Loucy (cell line): ENCODE measurements around the gene YAE1.
"Not testable (repeated sequence)": the region's sequence is repeated elsewhere in the genome, so short reads cannot be mapped to it uniquely, and the experiment has no call there.

ENCODE experiments used
- H2AFZ ChIP-seq: fragments of 200-600 bp; sonication (generic); 2 replicates; pipeline ENCODE4 v1.6.0; 2016; ENCODE audit warnings: antibody characterized with exemption, mild to moderate bottlenecking, low read length, moderate library complexity
- H3F3A ChIP-seq: fragments of 200-600 bp; 2 replicates; pipeline ENCODE4 v1.6.0; 2016; ENCODE audit warnings: antibody characterized with exemption, low read depth, mild to moderate bottlenecking
- H3K27me3 ChIP-seq: fragments of 200-600 bp; sonication (generic); 2 replicates; pipeline ENCODE4 v1.6.1; 2014; ENCODE audit warnings: low read length, mild to moderate bottlenecking; ENCODE audit not compliant: insufficient read depth, poor library complexity, severe bottlenecking
- H3K36me3 ChIP-seq: fragments of 200-600 bp; sonication (generic); 2 replicates; pipeline ENCODE4 v1.6.1; 2016; ENCODE audit warnings: low read length; ENCODE audit not compliant: insufficient read depth
- H3K4me1 ChIP-seq: fragments of 200-600 bp; sonication (generic); 2 replicates; pipeline ENCODE4 v1.5.1; 2014; ENCODE audit warnings: low read length, mild to moderate bottlenecking; ENCODE audit not compliant: insufficient read depth, poor library complexity, severe bottlenecking
- H3K4me2 ChIP-seq: fragments of 200-600 bp; sonication (generic); 2 replicates; pipeline ENCODE4 v1.6.0; 2014; ENCODE audit warnings: antibody characterized with exemption, low read length, low read depth, mild to moderate bottlenecking; ENCODE audit not compliant: poor library complexity, severe bottlenecking
- H3K4me3 ChIP-seq: fragments of 200-600 bp; sonication (generic); 2 replicates; pipeline ENCODE4 v1.5.1; 2014; ENCODE audit warnings: low read length, mild to moderate bottlenecking, mixed read lengths; ENCODE audit not compliant: poor library complexity, severe bottlenecking
- H3K79me2 ChIP-seq: fragments of 200-600 bp; sonication (generic); 2 replicates; pipeline ENCODE4 v1.6.1; 2014; ENCODE audit warnings: low read length; ENCODE audit not compliant: insufficient read depth
- H3K9ac ChIP-seq: fragments of 200-600 bp; sonication (generic); 2 replicates; pipeline ENCODE4 v1.6.0; 2014; ENCODE audit warnings: mild to moderate bottlenecking, low read depth, low read length, moderate library complexity; ENCODE audit not compliant: poor library complexity, severe bottlenecking
- H3K9me2 ChIP-seq: fragments of 200-600 bp; sonication (generic); replicated peaks from 2 replicates; pipeline ENCODE4 v1.6.1; 2016; ENCODE audit warnings: low read depth, low read length, mixed read lengths
- H3K9me3 ChIP-seq: fragments of 200-600 bp; sonication (generic); 2 replicates; pipeline ENCODE4 v1.6.1; 2014; ENCODE audit warnings: mild to moderate bottlenecking, antibody characterized with exemption, low read length, low read depth; ENCODE audit not compliant: insufficient read depth
- H4K20me1 ChIP-seq: fragments of 200-600 bp; sonication (generic); 2 replicates; pipeline ENCODE4 v1.6.0; 2014; ENCODE audit warnings: antibody characterized with exemption, low read length, mild to moderate bottlenecking; ENCODE audit not compliant: insufficient read depth, poor library complexity, severe bottlenecking
- CTCF ChIP-seq: fragments of 200-600 bp; sonication (generic); conservative IDR thresholded peaks from 2 replicates; pipeline ENCODE4 v1.5.1; 2014; ENCODE audit warnings: mild to moderate bottlenecking, antibody characterized with exemption, low read length
- EZH2phosphoT487 ChIP-seq: fragments of 200-600 bp; IDR thresholded peaks from 2 replicates; pipeline ENCODE4 v1.6.1; 2018; ENCODE audit warnings: antibody characterized with exemption, mild to moderate bottlenecking, moderate library complexity, borderline replicate concordance

Gene YAE1

GRCh38 chr7:39541511-39541910 is 24.7 kb upstream of the YAE1 start:
- Histone ChIP-seq H3K9me3 (no peaks in the 10 kb centered on the region), H3K4me3 (no peak overlapping the region), H3K4me1 (no peaks in the 10 kb centered on the region), H4K20me1 (no peaks in the 10 kb centered on the region), H3K9ac (no peak overlapping the region), H2AFZ (peak overlapping the region; percentile 33; the same call in 1 of the 2 replicates), H3K27me3 (no peaks in the 10 kb centered on the region), H3K9me2 (no peaks in the 10 kb centered on the region), H3K79me2 (no peaks in the 10 kb centered on the region), H3K4me2 (no peak overlapping the region), H3F3A (no peaks in the 10 kb centered on the region), H3K36me3 (no peaks in the 10 kb centered on the region)
- TF ChIP-seq EZH2phosphoT487 (no peak), CTCF (no peak)

GRCh38 chr7:39544774-39545173 is 21.4 kb upstream of the YAE1 start:
- not testable (repeated sequence) for H2AFZ ChIP-seq, H3K36me3 ChIP-seq, H3F3A ChIP-seq, H3K4me2 ChIP-seq, H3K4me3 ChIP-seq, H3K79me2 ChIP-seq, H4K20me1 ChIP-seq, H3K9ac ChIP-seq, H3K4me1 ChIP-seq, H3K9me2 ChIP-seq, H3K9me3 ChIP-seq, H3K27me3 ChIP-seq

GRCh38 chr7:39547336-39547735 is 18.9 kb upstream of the YAE1 start:
- no peak overlapping the region for H3K9ac ChIP-seq
- H4K20me1 ChIP-seq, result no peaks in the 10 kb centered on the region
- H3K4me3 ChIP-seq, result no peak overlapping the region
- H3F3A ChIP-seq, result no peaks in the 10 kb centered on the region
- H2AFZ ChIP-seq, result no peak overlapping the region
- no peak overlapping the region for H3K4me2 ChIP-seq
- no peaks in the 10 kb centered on the region for H3K79me2 ChIP-seq
- no peaks in the 10 kb centered on the region for H3K9me3 ChIP-seq
- no peaks in the 10 kb centered on the region for H3K36me3 ChIP-seq
- TF ChIP-seq EZH2phosphoT487 (no peak), CTCF (no peak)
- H3K9me2 ChIP-seq, result no peaks in the 10 kb centered on the region
- H3K4me1 ChIP-seq, result no peaks in the 10 kb centered on the region
- no peaks in the 10 kb centered on the region for H3K27me3 ChIP-seq

- Histone ChIP-seq H3K36me3 (no peaks in the 10 kb centered on the region), H3F3A (no peaks in the 10 kb centered on the region), H3K4me2 (no peak overlapping the region), H3K9me3 (no peaks in the 10 kb centered on the region), H3K4me3 (no peak overlapping the region), H3K9ac (no peak overlapping the region), H3K9me2 (no peaks in the 10 kb centered on the region), H4K20me1 (no peaks in the 10 kb centered on the region), H3K4me1 (no peaks in the 10 kb centered on the region), H3K79me2 (no peaks in the 10 kb centered on the region), H2AFZ (no peak overlapping the region), H3K27me3 (no peaks in the 10 kb centered on the region)
- no peak for TF ChIP-seq EZH2phosphoT487
- TF ChIP-seq CTCF, result no peak
Measured at GRCh38 chr7:39550411-39550810, 15.8 kb upstream of the YAE1 start.
